ENCODE measurements around the gene PAPOLB. TPM values are rescaled to one million over a fixed set of nuclear protein-coding genes. Genes with fewer than 3 reads are reported as not detected.

PAPOLB gene
- total RNA-seq, 1 donor, result 0.36 TPM

DNA sequence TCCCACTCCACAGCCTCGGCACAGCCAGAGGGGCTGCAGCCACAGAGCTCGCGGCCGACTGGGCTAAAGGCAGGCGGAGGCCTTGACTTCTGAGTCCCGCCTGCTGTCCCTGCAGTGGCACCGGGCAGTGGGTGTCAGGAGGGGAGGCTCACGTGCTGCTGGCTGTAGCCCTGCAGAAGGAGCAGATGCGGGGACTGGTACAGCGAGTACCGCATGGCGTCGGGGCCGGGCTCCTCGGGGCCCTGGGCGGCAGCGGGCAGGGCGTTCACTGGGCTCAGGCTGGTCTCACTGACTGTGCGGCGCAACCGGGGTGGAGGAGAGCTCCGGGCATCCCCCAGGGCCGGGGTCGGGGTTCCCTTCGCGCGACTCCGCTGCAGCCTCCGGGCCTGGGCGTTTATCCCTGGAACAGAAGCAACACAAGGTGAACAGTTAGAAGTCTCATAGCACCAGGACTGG, 25.6 kb downstream of the PAPOLB start:
- Histone ChIP-seq H3K9me3 (ENCODE audit: low read depth, low read length) (no peaks in the 10 kb centered on the region), H3K79me2 (ENCODE audit: insufficient read depth, low read length) (no peaks in the 10 kb centered on the region), H4K20me1 (ENCODE audit: insufficient read depth, low read length) (no peaks in the 10 kb centered on the region), H3K36me3 (ENCODE audit: insufficient read depth, low read length) (no peaks in the 10 kb centered on the region), H3K27ac (ENCODE audit: low read depth, low read length) (no peak overlapping the region), H3K4me3 (ENCODE audit: insufficient read depth, low read length) (no peak overlapping the region), H2AFZ (ENCODE audit: low read length) (no peak overlapping the region), H3K27me3 (ENCODE audit: insufficient read depth, low read length) (no peaks in the 10 kb centered on the region), H3K4me2 (ENCODE audit: insufficient read depth, low read length) (no peak overlapping the region), H3K4me1 (ENCODE audit: insufficient read depth, low read length) (no peaks in the 10 kb centered on the region)
- DNase-seq (ENCODE audit: insufficient read length, low spot score, missing footprints), result peak; percentile 67
- no peak for TF ChIP-seq CTCF (IDR thresholded peaks at IDR 0.05; ENCODE audit: extremely low read depth, low read depth, low read length)

- no peak overlapping the region for H3K27ac ChIP-seq (ENCODE audit: low read depth, low read length)
Observed at GRCh38 chr7:4835398-4836205, 26.2 kb downstream of the PAPOLB start.

DNA sequence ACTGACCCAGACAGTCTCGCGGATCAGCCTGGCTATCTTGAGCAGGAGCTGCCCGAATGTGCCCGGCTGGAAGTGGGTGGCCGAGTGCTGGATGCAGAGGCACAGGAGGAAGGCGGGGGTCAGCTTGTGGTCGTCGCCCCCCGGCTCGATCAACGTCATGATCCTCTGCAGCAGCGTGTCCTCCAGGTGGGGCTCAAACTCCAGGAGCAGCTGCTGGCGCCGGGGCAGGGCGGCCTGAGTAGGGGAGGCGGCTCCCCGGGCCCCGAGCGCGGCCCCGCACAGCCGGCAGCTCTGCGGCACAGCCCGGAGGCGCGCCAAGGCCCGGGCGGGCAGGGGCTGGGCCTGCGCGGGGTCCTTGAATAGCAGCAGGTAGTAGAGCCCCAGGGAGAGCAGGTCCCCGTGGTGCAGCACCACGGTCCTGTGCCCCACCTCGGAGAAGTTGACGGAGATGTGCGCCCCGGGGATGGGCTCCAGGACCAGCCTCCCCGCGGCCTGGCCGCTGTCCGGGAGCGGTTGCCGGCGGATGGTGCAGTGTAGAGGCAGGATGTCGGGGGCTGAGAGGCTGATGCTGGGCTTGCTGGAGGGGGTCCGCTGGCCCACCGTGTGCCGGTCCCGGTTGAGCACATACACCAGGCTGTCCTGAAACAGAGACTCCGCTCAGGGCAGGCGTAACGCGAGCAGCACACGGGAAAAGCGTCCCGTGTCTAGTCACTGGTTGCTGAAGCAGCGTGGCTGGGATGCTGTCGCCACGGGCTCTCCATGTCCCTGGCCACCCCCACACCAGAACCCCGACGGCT, 27.0 kb downstream of the PAPOLB start:
- Histone ChIP-seq H2AFZ (ENCODE audit: low read length) (no peak overlapping the region), H3K4me1 (ENCODE audit: insufficient read depth, low read length) (no peaks in the 10 kb centered on the region), H3K27me3 (ENCODE audit: insufficient read depth, low read length) (no peaks in the 10 kb centered on the region), H3K9me3 (ENCODE audit: low read depth, low read length) (no peaks in the 10 kb centered on the region), H3K4me2 (ENCODE audit: insufficient read depth, low read length) (no peak overlapping the region), H3K36me3 (ENCODE audit: insufficient read depth, low read length) (no peaks in the 10 kb centered on the region), H3K27ac (ENCODE audit: low read depth, low read length) (no peak overlapping the region), H3K4me3 (ENCODE audit: insufficient read depth, low read length) (no peak overlapping the region), H4K20me1 (ENCODE audit: insufficient read depth, low read length) (no peaks in the 10 kb centered on the region), H3K79me2 (ENCODE audit: insufficient read depth, low read length) (no peaks in the 10 kb centered on the region)
- DNase-seq (ENCODE audit: insufficient read length, low spot score, missing footprints), result no peak
- no peak for TF ChIP-seq CTCF (IDR thresholded peaks at IDR 0.05; ENCODE audit: extremely low read depth, low read depth, low read length)

More at GRCh38 chr7:4835398-4836205, 26.2 kb downstream of the PAPOLB start:
- Histone ChIP-seq H3K79me2 (ENCODE audit: insufficient read depth, low read length) (no peaks in the 10 kb centered on the region), H3K4me2 (ENCODE audit: insufficient read depth, low read length) (no peak overlapping the region), H2AFZ (ENCODE audit: low read length) (no peak overlapping the region), H3K27me3 (ENCODE audit: insufficient read depth, low read length) (no peaks in the 10 kb centered on the region), H3K4me1 (ENCODE audit: insufficient read depth, low read length) (no peaks in the 10 kb centered on the region), H4K20me1 (ENCODE audit: insufficient read depth, low read length) (no peaks in the 10 kb centered on the region), H3K4me3 (ENCODE audit: insufficient read depth, low read length) (no peak overlapping the region), H3K36me3 (ENCODE audit: insufficient read depth, low read length) (no peaks in the 10 kb centered on the region), H3K9me3 (ENCODE audit: low read depth, low read length) (no peaks in the 10 kb centered on the region)
- TF ChIP-seq CTCF (IDR thresholded peaks at IDR 0.05; ENCODE audit: extremely low read depth, low read depth, low read length), result no peak
- peak; percentile 63 for DNase-seq (ENCODE audit: insufficient read length, low spot score, missing footprints)
